Measurements from ENCODE around the gene SNX24.

The SNX24 gene

DNA sequence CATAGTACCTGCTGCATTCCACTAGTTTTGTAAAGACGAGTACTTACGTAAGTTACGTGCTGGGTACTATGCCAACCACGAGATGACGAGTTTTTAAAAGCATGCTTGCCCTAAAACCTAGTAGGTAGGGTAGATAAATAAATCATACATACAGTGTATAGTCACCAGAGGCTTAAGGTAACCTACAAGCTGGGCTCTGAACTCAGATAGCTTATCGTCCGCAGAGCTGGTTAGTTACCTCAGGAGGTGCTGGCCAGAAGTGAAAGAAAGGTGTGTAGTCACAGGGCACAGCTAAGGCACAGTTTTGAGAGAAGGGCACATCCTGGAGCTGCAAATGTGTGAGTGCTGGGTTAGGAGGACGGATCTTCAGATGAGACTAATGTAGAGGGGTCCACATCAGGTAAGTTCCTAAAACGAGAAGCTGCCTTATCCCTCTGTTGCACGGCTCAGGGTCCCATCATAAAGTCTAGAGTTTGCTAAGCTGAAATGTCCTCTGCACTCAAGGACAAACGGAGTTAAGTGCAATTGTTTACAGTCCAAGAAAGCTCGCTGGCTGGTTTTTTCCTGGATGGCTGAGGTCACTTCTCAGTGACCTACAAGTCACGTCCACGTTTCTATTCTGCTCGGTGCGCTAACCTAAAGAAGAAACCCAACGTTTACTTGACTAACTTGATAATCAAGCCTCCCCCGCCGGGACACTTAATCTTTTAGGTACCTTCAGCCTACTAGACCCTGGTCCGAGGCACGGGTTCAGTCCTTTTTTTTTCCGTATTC lies 1.1 kb upstream of the SNX24 start:
- ATAC-seq (ENCODE audit: insufficient read depth, low read depth): no peak

GRCh38 chr5:122844910-122845228 lies 544 bp upstream of the SNX24 start:
- H3K27me3 ChIP-seq (ENCODE audit: insufficient read depth, low read length, poor library complexity): no peaks in the 10 kb centered on the region
- H4K20me1 ChIP-seq (ENCODE audit: insufficient read depth, low read length): no peaks in the 10 kb centered on the region
- H3K79me2 ChIP-seq (ENCODE audit: insufficient read depth, low read length): no peaks in the 10 kb centered on the region
- no peaks in the 10 kb centered on the region for H3K9me3 ChIP-seq (ENCODE audit: insufficient read depth, low read length, severe bottlenecking)
- no peak overlapping the region for H3K4me2 ChIP-seq (ENCODE audit: insufficient read depth, low read length)
- H3K4me3 ChIP-seq (ENCODE audit: low read depth in 1 of 2, low read length in 2 of 2): no peak overlapping the region
- no peaks in the 10 kb centered on the region for H3K36me3 ChIP-seq (ENCODE audit: insufficient read depth, low read length)
- H3K9ac ChIP-seq (ENCODE audit: low read depth, low read length): no peak overlapping the region
- no peak overlapping the region for H3K27ac ChIP-seq (ENCODE audit: low read length)
- H3K4me1 ChIP-seq (ENCODE audit: insufficient read depth, low read length): no peaks in the 10 kb centered on the region
- ATAC-seq (ENCODE audit: insufficient read depth, low read depth) (no peak), DNase-seq (no peak)
- no peak for TF ChIP-seq CTCF (IDR thresholded peaks at IDR 0.05; ENCODE audit: borderline replicate concordance, extremely low read depth, low read length, poor library complexity, severe bottlenecking)
- TF ChIP-seq EZH2 (IDR thresholded peaks at IDR 0.05; ENCODE audit: borderline replicate concordance, low read depth, low read length, severe bottlenecking): no peak
- no peak overlapping the region for H2AFZ ChIP-seq (ENCODE audit: low read depth, low read length)

More for the DNA sequence above, 1.1 kb upstream of the SNX24 start:
- Histone ChIP-seq H3K4me1 (ENCODE audit: insufficient read depth, low read length) (no peaks in the 10 kb centered on the region), H3K27me3 (ENCODE audit: insufficient read depth, low read length, poor library complexity) (no peaks in the 10 kb centered on the region), H3K4me2 (ENCODE audit: insufficient read depth, low read length) (no peak overlapping the region), H4K20me1 (ENCODE audit: insufficient read depth, low read length) (no peaks in the 10 kb centered on the region), H3K9me3 (ENCODE audit: insufficient read depth, low read length, severe bottlenecking) (no peaks in the 10 kb centered on the region), H3K9ac (ENCODE audit: low read depth, low read length) (no peak overlapping the region), H3K4me3 (ENCODE audit: low read depth in 1 of 2, low read length in 2 of 2) (no peak overlapping the region), H3K79me2 (ENCODE audit: insufficient read depth, low read length) (no peaks in the 10 kb centered on the region), H3K27ac (ENCODE audit: low read length) (no peak overlapping the region), H3K36me3 (ENCODE audit: insufficient read depth, low read length) (no peaks in the 10 kb centered on the region), H2AFZ (ENCODE audit: low read depth, low read length) (no peak overlapping the region)
- no peak for DNase-seq
- no peak for TF ChIP-seq EZH2 (IDR thresholded peaks at IDR 0.05; ENCODE audit: borderline replicate concordance, low read depth, low read length, severe bottlenecking)
- no peak for TF ChIP-seq CTCF (IDR thresholded peaks at IDR 0.05; ENCODE audit: borderline replicate concordance, extremely low read depth, low read length, poor library complexity, severe bottlenecking)

- Histone ChIP-seq H3K79me2 (ENCODE audit: insufficient read depth, low read length) (no peaks in the 10 kb centered on the region), H3K9me3 (ENCODE audit: insufficient read depth, low read length, severe bottlenecking) (no peaks in the 10 kb centered on the region), H3K4me2 (ENCODE audit: insufficient read depth, low read length) (no peak overlapping the region), H3K4me1 (ENCODE audit: insufficient read depth, low read length) (no peaks in the 10 kb centered on the region), H3K36me3 (ENCODE audit: insufficient read depth, low read length) (no peaks in the 10 kb centered on the region), H3K27me3 (ENCODE audit: insufficient read depth, low read length, poor library complexity) (no peaks in the 10 kb centered on the region), H3K27ac (ENCODE audit: low read length) (no peak overlapping the region), H3K4me3 (ENCODE audit: low read depth in 1 of 2, low read length in 2 of 2) (no peak overlapping the region), H2AFZ (ENCODE audit: low read depth, low read length) (no peak overlapping the region), H3K9ac (ENCODE audit: low read depth, low read length) (no peak overlapping the region), H4K20me1 (ENCODE audit: insufficient read depth, low read length) (no peaks in the 10 kb centered on the region)
- TF ChIP-seq CTCF (IDR thresholded peaks at IDR 0.05; ENCODE audit: borderline replicate concordance, extremely low read depth, low read length, poor library complexity, severe bottlenecking): no peak
- TF ChIP-seq EZH2 (IDR thresholded peaks at IDR 0.05; ENCODE audit: borderline replicate concordance, low read depth, low read length, severe bottlenecking): no peak
- DNase-seq: no peak
- no peak for ATAC-seq (ENCODE audit: insufficient read depth, low read depth)
Observed at GRCh38 chr5:122846051-122846550, 688 bp downstream of the SNX24 start.

All from DND-41 (cell line).